GM23338 (cell line): ENCODE data around the gene PRM3. TPM values are rescaled to one million over a fixed set of nuclear protein-coding genes. Genes with fewer than 3 reads are reported as not detected.

ENCODE experiments used
- ATAC-seq: fragments of 200-7000 bp; cut with Tn5 transposase; 3 replicates; pipeline ENCODE4 v1.9.1; 2020
- DNase-seq: peaks from one replicate; pipeline ENCODE4 v3.0.0-alpha.2; 2015; ENCODE audit warnings: low spot score
- H2AFZ ChIP-seq: fragments of 200-600 bp; sonication (generic); 2 replicates; pipeline ENCODE4 v1.8.0; 2016; ENCODE audit warnings: antibody characterized with exemption, mild to moderate bottlenecking, moderate library complexity
- H3F3A ChIP-seq: fragments of 200-600 bp; sonication (generic); replicated peaks from 2 replicates; pipeline ENCODE4 v1.8.0; 2017; ENCODE audit warnings: antibody characterized with exemption, mixed run types, low read depth
- H3K27ac ChIP-seq: fragments of 200-600 bp; sonication (generic); 2 replicates; pipeline ENCODE4 v1.6.1; 2016; ENCODE audit warnings: low read depth
- H3K27me3 ChIP-seq: fragments of 200-600 bp; sonication (generic); 2 replicates; pipeline ENCODE4 v1.8.0; 2016; ENCODE audit warnings: mild to moderate bottlenecking, mixed run types, moderate library complexity; ENCODE audit not compliant: insufficient read depth
- H3K36me3 ChIP-seq: fragments of 200-600 bp; sonication (generic); 2 replicates; pipeline ENCODE4 v1.8.0; 2016; ENCODE audit warnings: mild to moderate bottlenecking; ENCODE audit not compliant: insufficient read depth
- H3K4me1 ChIP-seq: fragments of 200-600 bp; sonication (generic); 2 replicates; pipeline ENCODE4 v1.8.0; 2016; ENCODE audit warnings: mild to moderate bottlenecking, moderate library complexity; ENCODE audit not compliant: insufficient read depth
- H3K4me2 ChIP-seq: fragments of 200-600 bp; sonication (generic); 2 replicates; pipeline ENCODE4 v1.7.1; 2017; ENCODE audit warnings: mixed run types
- H3K4me3 ChIP-seq: fragments of 200-600 bp; sonication (generic); 2 replicates; pipeline ENCODE4 v1.6.1; 2016; ENCODE audit warnings: mixed run types
- H3K79me2 ChIP-seq: fragments of 200-600 bp; sonication (generic); replicated peaks from 2 replicates; pipeline ENCODE4 v1.8.0; 2017; ENCODE audit warnings: mild to moderate bottlenecking; ENCODE audit not compliant: insufficient read depth
- H3K9me2 ChIP-seq: fragments of 200-600 bp; sonication (generic); 2 replicates; pipeline ENCODE4 v1.8.0; 2017; ENCODE audit not compliant: insufficient read depth
- H4K20me1 ChIP-seq: fragments of 200-600 bp; sonication (generic); replicated peaks from 2 replicates; pipeline ENCODE4 v1.8.0; 2017; ENCODE audit warnings: mild to moderate bottlenecking; ENCODE audit not compliant: insufficient read depth
- H3K27ac Mint-ChIP-seq: 2 replicates; pipeline ENCODE4 v1.8.0; 2020; ENCODE audit warnings: inconsistent platforms, mild to moderate bottlenecking, moderate library complexity, mixed read lengths
- H3K27me3 Mint-ChIP-seq: 3 replicates; pipeline ENCODE4 v1.8.0; 2022; ENCODE audit warnings: low read depth, mild to moderate bottlenecking, moderate library complexity, mixed read lengths, inconsistent platforms; ENCODE audit not compliant: insufficient read depth, poor library complexity
- H3K36me3 Mint-ChIP-seq: 3 replicates; pipeline ENCODE4 v1.8.0; 2021; ENCODE audit warnings: low read depth, mild to moderate bottlenecking, inconsistent platforms, moderate library complexity, mixed read lengths
- H3K4me1 Mint-ChIP-seq: 3 replicates; pipeline ENCODE4 v1.8.0; 2020; ENCODE audit warnings: mild to moderate bottlenecking, inconsistent platforms, mixed read lengths
- H3K4me3 Mint-ChIP-seq: 3 replicates; pipeline ENCODE4 v1.8.0; 2021; ENCODE audit warnings: moderate library complexity, mild to moderate bottlenecking, inconsistent platforms, mixed read lengths
- H3K9me3 Mint-ChIP-seq: 3 replicates; pipeline ENCODE4 v1.8.0; 2020; ENCODE audit warnings: moderate library complexity, mild to moderate bottlenecking, inconsistent platforms, mixed read lengths
- CREB1 ChIP-seq: fragments of 250-450 bp; sonication (Bioruptor Pico); IDR thresholded peaks from 2 replicates; pipeline ENCODE4 v1.5.0; 2020; ENCODE audit warnings: low read depth, mild to moderate bottlenecking, moderate library complexity
- EZH2 ChIP-seq: fragments of 200-600 bp; sonication (generic); IDR thresholded peaks from one replicate; pipeline ENCODE4 v1.8.0; 2017; ENCODE audit warnings: antibody characterized with exemption, mild to moderate bottlenecking, low read depth; ENCODE audit not compliant: unreplicated experiment
- NANOG ChIP-seq: IDR thresholded peaks from 2 replicates; pipeline ENCODE4 v1.6.1; 2016; ENCODE audit warnings: antibody characterized with exemption, borderline replicate concordance
- POLR2AphosphoS5 ChIP-seq: IDR thresholded peaks from 2 replicates; pipeline ENCODE4 v1.6.1; 2016; ENCODE audit warnings: antibody characterized with exemption, low read depth
- ZNF114 ChIP-seq: fragments of 250-450 bp; sonication (Bioruptor Pico); IDR thresholded peaks from 2 replicates; pipeline ENCODE4 v1.5.0; 2020; ENCODE audit warnings: mild to moderate bottlenecking, moderate library complexity
- ZNF331 ChIP-seq: fragments of 250-450 bp; sonication (Bioruptor Pico); IDR thresholded peaks from 2 replicates; pipeline ENCODE4 v1.5.0; 2020; ENCODE audit warnings: low read depth, mild to moderate bottlenecking, moderate library complexity
- microRNA-seq: library from miRNA; unstranded; fragments of <30 nt; microRNA quantifications from one replicate; pipeline ENCODE4, GENCODE V29; 2017
- polyA plus RNA-seq: library from polyadenylated mRNA; unstranded; fragments of >200 nt; fragmentation: Nextera tagmentation; extraction: Ambion mirVana; gene quantifications from 2 replicates; pipeline ENCODE4 v1.2.1, GENCODE V29; 2016
- small RNA-seq: library from RNA; depleted of rRNA; stranded (forward); fragments of <200 nt; gene quantifications from one replicate; pipeline ENCODE3, GENCODE V24; 2014; ENCODE audit warnings: low replicate concordance
- total RNA-seq: library from RNA; depleted of rRNA; stranded (reverse); fragments of >200 nt; shearing (Covaris generic); gene quantifications from 2 replicates; pipeline ENCODE4 v1.2.3, GENCODE V29; 2014; rRNA removed

The PRM3 gene
- total and polyA plus RNA-seq, 2 experiments from 2014 or later, result not detected

GRCh38 chr16:11224894-11225676, 48.3 kb downstream of the PRM3 start:
- DNase-seq, result no peak
- H3K36me3 Mint-ChIP-seq, result no peaks in the 10 kb centered on the region

DNA sequence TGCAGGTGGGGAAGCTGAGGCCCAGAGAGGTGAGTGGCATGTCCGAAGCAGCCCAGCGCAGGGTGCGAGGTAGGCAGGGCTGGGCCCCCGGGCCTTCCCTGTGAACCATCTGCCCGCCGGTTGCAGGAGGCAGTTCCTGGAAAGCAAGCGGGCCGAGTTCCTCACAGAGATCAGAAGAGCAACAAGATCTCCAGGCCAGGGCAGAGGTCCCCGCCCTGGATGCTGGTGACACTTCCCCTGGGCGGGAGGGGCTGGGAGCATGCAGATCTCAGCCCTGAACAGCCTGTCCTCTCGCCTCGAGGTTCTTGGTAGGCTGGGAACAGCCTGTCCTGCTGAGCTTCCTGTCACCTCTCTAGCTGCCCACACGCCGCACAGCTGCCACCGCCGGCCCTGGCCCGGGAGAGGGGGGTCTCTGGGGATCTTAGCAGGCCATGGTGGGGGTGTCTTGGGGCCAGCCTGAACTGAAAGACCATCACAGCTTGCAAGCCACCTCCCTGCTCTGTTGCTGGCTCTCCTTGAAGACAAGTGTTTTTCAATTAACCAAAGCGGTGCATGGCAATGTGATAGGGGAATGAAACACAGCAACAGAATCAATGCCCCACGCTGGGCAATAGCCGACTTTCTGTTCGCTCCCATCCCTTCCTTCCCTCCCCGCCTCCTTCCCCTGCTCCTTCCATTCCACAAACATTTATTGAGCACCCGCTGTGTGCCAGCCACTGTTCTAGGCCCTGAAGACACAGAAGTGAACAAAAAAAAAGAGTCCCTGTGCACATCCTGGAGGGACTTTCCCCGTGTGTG, 49.1 kb downstream of the PRM3 start:
- H3K27ac ChIP-seq, result no peak overlapping the region
- Mint-ChIP-seq H3K4me1 (peaks cover 2% of the 10 kb centered on the region; the same call in 1 of the 3 replicates), H3K36me3 (no peaks in the 10 kb centered on the region), H3K4me3 (no peak overlapping the region), H3K27me3 (peaks cover 9% of the 10 kb centered on the region), H3K9me3 (peaks cover 6% of the 10 kb centered on the region), H3K27ac (no peak overlapping the region)
- no peaks in the 10 kb centered on the region for H3K79me2 ChIP-seq
- no peak overlapping the region for H3K4me3 ChIP-seq
- TF ChIP-seq NANOG, result no peak
- no peak for TF ChIP-seq CREB1
- no peak for TF ChIP-seq ZNF331 (CRISPR knock-in tag)
- TF ChIP-seq EZH2, result no peak
- no peaks in the 10 kb centered on the region for H3K9me2 ChIP-seq
- H3K4me2 ChIP-seq, result no peak overlapping the region
- ATAC-seq (peak; percentile 89), DNase-seq (peak; percentile 47)
- no peaks in the 10 kb centered on the region for H3F3A ChIP-seq
- no peaks in the 10 kb centered on the region for H3K4me1 ChIP-seq
- no peaks in the 10 kb centered on the region for H3K36me3 ChIP-seq
- no peaks in the 10 kb centered on the region for H4K20me1 ChIP-seq
- H3K27me3 ChIP-seq, result no peaks in the 10 kb centered on the region
- H2AFZ ChIP-seq, result peak overlapping the region; percentile 69

More at GRCh38 chr16:11224894-11225676, 48.3 kb downstream of the PRM3 start:
- Histone ChIP-seq H3K4me2 (no peak overlapping the region), H3K36me3 (no peaks in the 10 kb centered on the region), H3K79me2 (no peaks in the 10 kb centered on the region), H3K4me1 (no peaks in the 10 kb centered on the region), H3F3A (no peaks in the 10 kb centered on the region), H3K9me2 (no peaks in the 10 kb centered on the region), H3K27ac (no peak overlapping the region), H3K27me3 (no peaks in the 10 kb centered on the region), H4K20me1 (no peaks in the 10 kb centered on the region), H2AFZ (no peak overlapping the region), H3K4me3 (no peak overlapping the region)
- Mint-ChIP-seq H3K27ac (no peak overlapping the region), H3K4me3 (no peak overlapping the region), H3K9me3 (peaks cover 1% of the 10 kb centered on the region; the same call in 1 of the 3 replicates), H3K27me3 (peaks cover 9% of the 10 kb centered on the region), H3K4me1 (peaks cover 2% of the 10 kb centered on the region; the same call in 1 of the 3 replicates)
- no peak for TF ChIP-seq POLR2AphosphoS5
- no peak for TF ChIP-seq CREB1
- TF ChIP-seq ZNF114, result no peak
- ATAC-seq, result no peak

Small RNAs within 50 kb of the gene (microRNA-seq; reads per million reads assigned to microRNA genes)
- not detected for gene MIR548H2

Small RNAs within 50 kb of the gene (small RNA-seq; reads per million reads assigned to genes)
- gene MIR548H2, result not detected
- not detected for gene RF00019
- not detected for gene RF00554

Other genes starting within 250 kb of the PRM3 start
- 79.2 and 84.7 TPM in 2 replicates for gene SOCS1, start 17.4 kb downstream of the PRM3 start, total RNA-seq
- 104 and 108 TPM in 2 replicates for gene SOCS1, start 17.4 kb downstream of the PRM3 start, polyA plus RNA-seq
- not detected in 2 replicates for gene TNP2, start 4.3 kb downstream of the PRM3 start, total RNA-seq
- gene TNP2, start 4.3 kb downstream of the PRM3 start, polyA plus RNA-seq, result not detected in 2 replicates
- not detected in 2 replicates for gene PRM2, start 2.9 kb upstream of the PRM3 start, total RNA-seq
- not detected in 2 replicates for gene PRM2, start 2.9 kb upstream of the PRM3 start, polyA plus RNA-seq
- not detected in 2 replicates for gene PRM1, start 7.7 kb upstream of the PRM3 start, total RNA-seq
- 1.2 and 2.1 TPM in 2 replicates for gene PRM1, start 7.7 kb upstream of the PRM3 start, polyA plus RNA-seq
- gene RMI2, start 71.8 kb upstream of the PRM3 start, total RNA-seq, result 98.2 and 120 TPM in 2 replicates
- 103 and 108 TPM in 2 replicates for gene RMI2, start 71.8 kb upstream of the PRM3 start, polyA plus RNA-seq